HG03064 (cell line): Measurements from ENCODE around the gene PIAS3.

Experiments
- ATAC-seq: cut with Tn5 transposase; IDR thresholded peaks from one replicate; pipeline ENCODE4 v1.9.1; 2021; ENCODE audit warnings: low read depth; ENCODE audit not compliant: unreplicated experiment

PIAS3 gene

GRCh38 chr1:145858901-145859490, at the start of gene PIAS3:
PIAS3 (minus strand) TSS chr1:145859081; CDS start chr1:145858990, 91 bp downstream.
- peak; percentile 87 for ATAC-seq

GRCh38 chr1:145908653-145909052, 49.8 kb upstream of the PIAS3 start:
- ATAC-seq, result no peak

- ATAC-seq, result no peak
Measured at GRCh38 chr1:145906954-145907753, 48.3 kb upstream of the PIAS3 start.

- ATAC-seq, result no peak
Measured at GRCh38 chr1:145901312-145902021, 42.6 kb upstream of the PIAS3 start.

- no peak for ATAC-seq
Measured at GRCh38 chr1:145898756-145899155, 39.9 kb upstream of the PIAS3 start.

- no peak for ATAC-seq
Measured at GRCh38 chr1:145897969-145898368, 39.1 kb upstream of the PIAS3 start.

- no peak for ATAC-seq
Measured at GRCh38 chr1:145895471-145895870, 36.6 kb upstream of the PIAS3 start.

- ATAC-seq, result no peak
Measured at GRCh38 chr1:145893306-145894055, 34.6 kb upstream of the PIAS3 start.

- no peak for ATAC-seq
Measured at GRCh38 chr1:145892486-145893087, 33.7 kb upstream of the PIAS3 start.

- ATAC-seq, result no peak
Measured at GRCh38 chr1:145891587-145892485, 33.0 kb upstream of the PIAS3 start.

- ATAC-seq, result no peak
Measured at GRCh38 chr1:145891143-145891542, 32.3 kb upstream of the PIAS3 start.

GRCh38 chr1:145889722-145890121, 30.8 kb upstream of the PIAS3 start:
- ATAC-seq, result no peak

- ATAC-seq, result no peak
Measured at GRCh38 chr1:145887631-145888030, 28.8 kb upstream of the PIAS3 start.

- no peak for ATAC-seq
Measured at GRCh38 chr1:145886816-145887215, 27.9 kb upstream of the PIAS3 start.

GRCh38 chr1:145886390-145886789, 27.5 kb upstream of the PIAS3 start:
- ATAC-seq, result no peak

- ATAC-seq, result peak; percentile 99
Measured at GRCh38 chr1:145885738-145886287, 26.9 kb upstream of the PIAS3 start, which contains the start of gene ANKRD35. ANKRD35 (minus strand) TSS chr1:145885866; CDS start chr1:145885758, 108 bp downstream.

GRCh38 chr1:145884675-145885074, 25.8 kb upstream of the PIAS3 start:
- ATAC-seq, result no peak

GRCh38 chr1:145879775-145880174, 20.9 kb upstream of the PIAS3 start:
- ATAC-seq, result no peak

- no peak for ATAC-seq
Measured at GRCh38 chr1:145878724-145879123, 19.8 kb upstream of the PIAS3 start.
